Stomach (tissue), 9 donors: ENCODE measurements around the gene OPRL1. TPM values are rescaled to one million over a fixed set of nuclear protein-coding genes. Genes with fewer than 3 reads are reported as not detected.

ENCODE experiments used
- DNase-seq, 2 donors: peaks; one replicate each; pipeline versions ENCODE4 v3.0.0 to v3.0.0-alpha.2; 2013 to 2019
- H3K27ac ChIP-seq, 5 donors: fragments of 200-600 bp in 4 of 5; sonication (generic) in 4 of 5; one replicate each; pipeline ENCODE4 v1.5.1; 2013 to 2019; ENCODE audit warnings: mild to moderate bottlenecking in 1 of 5, moderate library complexity in 1 of 5
- H3K27me3 ChIP-seq, 3 donors: fragments of 200-600 bp; sonication (generic); one replicate each; pipeline ENCODE4 v1.5.1; 2017 to 2019; ENCODE audit warnings: mixed run types in 1 of 3
- H3K36me3 ChIP-seq, 4 donors: fragments of 200-600 bp; sonication (generic); 1 replicate in 3 of 4; 2 replicates in 1 of 4; pipeline ENCODE4 v1.5.1; 2016 to 2019
- H3K4me1 ChIP-seq, 4 donors: fragments of 200-600 bp; sonication (generic); one replicate each; pipeline ENCODE4 v1.5.1; 2016 to 2019
- H3K4me3 ChIP-seq, 4 donors: fragments of 200-600 bp; sonication (generic) in 3 of 4; one replicate each; pipeline ENCODE4 v1.5.1; 2016 to 2019; ENCODE audit warnings: mild to moderate bottlenecking in 1 of 4
- H3K9me3 ChIP-seq, 4 donors: fragments of 200-600 bp; sonication (generic); one replicate each; pipeline ENCODE4 v1.5.1; 2016 to 2019
- CTCF ChIP-seq, 7 experiments: fragments of 450-650 bp in 4 of 7; fragments of 200-600 bp in 3 of 7; sonication (generic) in 3 of 7; IDR thresholded peaks; one replicate each; pipeline ENCODE4 v1.5.1; 2016 to 2019; ENCODE audit warnings: antibody characterized with exemption in 7 of 7, control low read depth in 2 of 7, mild to moderate bottlenecking in 1 of 7
- EP300 ChIP-seq: sonication (generic); formaldehyde crosslinking; IDR thresholded peaks from one replicate; pipeline ENCODE4 v1.6.1; 2017; ENCODE audit warnings: antibody characterized with exemption
- POLR2A ChIP-seq, 4 donors: fragments of 450-650 bp; IDR thresholded peaks; one replicate each; pipeline ENCODE4 v1.6.1; 2016; ENCODE audit warnings: antibody characterized with exemption in 4 of 4, control low read depth in 2 of 4, mild to moderate bottlenecking in 1 of 4, moderate library complexity in 1 of 4
- POLR2AphosphoS5 ChIP-seq, 3 donors: sonication (generic); formaldehyde crosslinking; IDR thresholded peaks; one replicate each; pipeline ENCODE4 v1.6.1; 2016; ENCODE audit warnings: antibody characterized with exemption in 3 of 3
- WGBS, 5 donors: extraction: QIAGEN DNeasy Blood & Tissue Kit in 3 of 5; methylation state at CpG; one replicate each; pipeline versions ENCODE4 v1.1.5 to v1.1.7; 2013 to 2018; 5-methylcytosine and 5-hydroxymethylcytosine counted together
- intact Hi-C: fragments of 100-400 bp; cut with DNase I; formaldehyde crosslinking; loops from one replicate; pipeline ENCODE4 v1.15.1; 2023; ENCODE audit warnings: low total_unique reads
- polyA plus RNA-seq, 3 donors: library from polyadenylated mRNA; stranded (reverse); fragments of 200-250 nt; gene quantifications; one replicate each; pipeline ENCODE4 v1.2.3, GENCODE V29; 2013
- total RNA-seq, 5 donors: library from RNA; depleted of rRNA; stranded (reverse); fragments of >200 nt; gene quantifications; one replicate each; pipeline versions ENCODE4 v1.1.0 to v1.2.3, GENCODE V29; 2014 to 2016
- donor health status: healthy with polysubstance abuse.
- donor health status: Bipolar disorder and iron deficiency.
- donor health status: healthy.

Gene OPRL1
- total and polyA plus RNA-seq, 8 donors: 0.18 to 4.7 (median 0.40) TPM; not detected in 4

- no peak overlapping the region for H3K4me3 ChIP-seq
- H3K36me3 ChIP-seq: no peaks in the 10 kb centered on the region
- peaks cover 21 to 41% (median 37%) of the 10 kb centered on the region in 4 donors for H3K4me1 ChIP-seq
- WGBS, 5 donors: 55 to 74% (median 62%) methylated on average over 8 to 14 of the region's 14 CpGs
- H3K9me3 ChIP-seq: no peaks in the 10 kb centered on the region
- intact Hi-C loops: no loop called here
- peak overlapping the region in 2 of 5 donors; percentile 4 to 24 for H3K27ac ChIP-seq
- DNase-seq: peak in 1 of 2 donors; percentile 44
- H3K27me3 ChIP-seq: peaks cover 23 to 99% (median 73%) of the 10 kb centered on the region in 3 donors
- no peak for TF ChIP-seq CTCF (IDR thresholded peaks at IDR 0.05)
- no peak for TF ChIP-seq EP300
- no peak for TF ChIP-seq POLR2A (IDR thresholded peaks at IDR 0.05)
- no peak for TF ChIP-seq POLR2AphosphoS5 (IDR thresholded peaks at IDR 0.05)
Observed at GRCh38 chr20:64044484-64045247, 35.2 kb upstream of the OPRL1 start.

- DNase-seq: peak in 1 of 2 donors; percentile 18
- Histone ChIP-seq H3K4me1 (peaks cover 26 to 44% (median 36%) of the 10 kb centered on the region in 4 donors), H3K9me3 (no peaks in the 10 kb centered on the region), H3K27ac (peak overlapping the region in 2 of 5 donors; percentile 4 to 24), H3K27me3 (peaks cover 31 to 99% (median 73%) of the 10 kb centered on the region in 3 donors), H3K36me3 (no peaks in the 10 kb centered on the region), H3K4me3 (peak overlapping the region in 1 of 4 donors; percentile 47)
- TF ChIP-seq POLR2AphosphoS5 (IDR thresholded peaks at IDR 0.05): no peak
- TF ChIP-seq CTCF (IDR thresholded peaks at IDR 0.05): no peak
- no peak for TF ChIP-seq EP300
- TF ChIP-seq POLR2A (IDR thresholded peaks at IDR 0.05): no peak
- intact Hi-C loops: no loop called here
- 52 to 67% (median 54%) methylated on average over 6 to 11 of the region's 11 CpGs for WGBS, 5 donors
Observed at GRCh38 chr20:64045346-64046011, 34.4 kb upstream of the OPRL1 start.

- intact Hi-C loops: no loop called here
- Histone ChIP-seq H3K9me3 (no peaks in the 10 kb centered on the region), H3K4me3 (peak overlapping the region; percentile 24 to 47 (median 35)), H3K27ac (no peak overlapping the region), H3K27me3 (peaks cover 33 to 99% (median 73%) of the 10 kb centered on the region in 3 donors), H3K4me1 (peaks cover 21 to 30% (median 25%) of the 10 kb centered on the region in 4 donors), H3K36me3 (no peaks in the 10 kb centered on the region)
- no peak for TF ChIP-seq CTCF (IDR thresholded peaks at IDR 0.05)
- TF ChIP-seq EP300: no peak
- no peak for TF ChIP-seq POLR2A (IDR thresholded peaks at IDR 0.05)
- no peak for TF ChIP-seq POLR2AphosphoS5 (IDR thresholded peaks at IDR 0.05)
- WGBS, 5 donors: 74 to 89% (median 84%) methylated on average over 8 of the region's 8 CpGs
- no peak for DNase-seq
Observed at GRCh38 chr20:64047046-64047389, 32.9 kb upstream of the OPRL1 start.

- DNase-seq: no peak
- WGBS, 5 donors: 5 to 41% (median 16%) methylated on average over 12 to 49 of the region's 49 CpGs
- H3K4me3 ChIP-seq: peak overlapping the region; percentile 24 to 47 (median 35)
- H3K36me3 ChIP-seq: no peaks in the 10 kb centered on the region
- intact Hi-C loops: no loop called here
- H3K4me1 ChIP-seq: peaks cover 17 to 24% (median 19%) of the 10 kb centered on the region in 4 donors
- peaks cover 33 to 99% (median 72%) of the 10 kb centered on the region in 3 donors for H3K27me3 ChIP-seq
- peak overlapping the region in 2 of 5 donors; percentile 5 to 44 for H3K27ac ChIP-seq
- no peaks in the 10 kb centered on the region for H3K9me3 ChIP-seq
- TF ChIP-seq CTCF (IDR thresholded peaks at IDR 0.05) (no peak), POLR2AphosphoS5 (IDR thresholded peaks at IDR 0.05) (no peak), EP300 (no peak), POLR2A (IDR thresholded peaks at IDR 0.05) (no peak)
Observed at GRCh38 chr20:64047968-64048401, 31.9 kb upstream of the OPRL1 start.
